K562 (cell line): Measurements from ENCODE around the gene NR1I3. TPM values are rescaled to one million over a fixed set of nuclear protein-coding genes. Genes with fewer than 3 reads are reported as not detected.

Experiments
- ATAC-seq: fragments of 200-7000 bp; cut with Tn5 transposase; 3 replicates; pipeline ENCODE4 v1.9.1; 2020; ENCODE audit warnings: moderate library complexity
- BruUV-seq: library from RNA; stranded (reverse); fragments of 400-500 nt; replicated peaks from 2 replicates; lab custom pipeline; 2021; lab: Mats Ljungman, UMichigan
- CTCF ChIA-PET: fragments of 300-600 bp; formaldehyde crosslinking; extraction: SDS; loops from one replicate; lab custom pipeline; 2021; ENCODE audit warnings: low intra/inter-chr PET ratio; lab: Yijun Ruan, JAX
- POLR2A ChIA-PET: fragments of 300-600, 350-650 bp; sonication (Branson Sonifier 250); formaldehyde crosslinking; extraction: SDS; loops from one replicate; lab custom pipeline; 2021; ENCODE audit warnings: antibody characterized with exemption, inconsistent platforms; lab: Yijun Ruan, JAX
- DNase-seq, 4 experiments: peaks; one replicate each; pipeline versions ENCODE4 v3.0.0 to v3.0.0-alpha.2; 2011 to 2018; ENCODE audit warnings: low spot score in 3 of 4, mixed read lengths in 3 of 4; ENCODE audit errors: extremely low read depth in 1 of 4
- FAIRE-seq: peaks from 2 replicates; lab custom pipeline; 2011; peaks lifted over from hg19 to GRCh38; lab: Jason Lieb, UNC
- H2AFZ ChIP-seq: 2 replicates; pipeline ENCODE4 v1.6.0; 2011; ENCODE audit warnings: low read depth, low read length, control low read depth, inconsistent platforms
- H3K27ac ChIP-seq: fragments of 200-600 bp; 3 replicates; pipeline ENCODE4 v1.8.0; 2011; ENCODE audit warnings: low read depth, mild to moderate bottlenecking, control low read depth, inconsistent platforms, low read length, moderate library complexity, mixed read lengths; ENCODE audit errors: extremely low read depth
- H3K27me3 ChIP-seq, 2 experiments: fragments of 300-600 bp in 1 of 2; 2 replicates in 1 of 2; 3 replicates in 1 of 2; pipeline versions ENCODE4 v1.6.0 to v1.8.0; 2011; ENCODE audit warnings: inconsistent platforms in 2 of 2, low read length in 2 of 2, mild to moderate bottlenecking in 1 of 2, mixed read lengths in 1 of 2, moderate library complexity in 1 of 2; ENCODE audit not compliant: control insufficient read depth in 2 of 2, insufficient read depth in 2 of 2
- H3K36me3 ChIP-seq: fragments of 300-600 bp; 3 replicates; pipeline ENCODE4 v1.8.0; 2011; ENCODE audit warnings: mild to moderate bottlenecking, low read length, inconsistent platforms; ENCODE audit not compliant: control insufficient read depth, insufficient read depth
- H3K4me1 ChIP-seq, 2 experiments: fragments of 200-600 bp in 1 of 2; replicated peaks in 1 of 2; 2 replicates in 1 of 2; 3 replicates in 1 of 2; pipeline versions ENCODE4 v1.5.1 to v1.8.0; 2011; ENCODE audit warnings: inconsistent platforms in 2 of 2, low read length in 2 of 2, mild to moderate bottlenecking in 1 of 2, mixed read lengths in 1 of 2, moderate library complexity in 1 of 2; ENCODE audit not compliant: control insufficient read depth in 2 of 2, insufficient read depth in 2 of 2
- H3K4me2 ChIP-seq: 2 replicates; pipeline ENCODE4 v1.6.1; 2011; ENCODE audit warnings: low read length, control low read depth, inconsistent platforms, mixed read lengths; ENCODE audit not compliant: insufficient read depth
- H3K4me3 ChIP-seq: fragments of 200-600 bp; sonication (generic), shearing (Covaris generic); 2 replicates; pipeline ENCODE4 v1.5.1; 2016; ENCODE audit warnings: control low read depth, inconsistent platforms
- H3K79me2 ChIP-seq: fragments of 200-600 bp; 3 replicates; pipeline ENCODE4 v1.8.0; 2011; ENCODE audit warnings: low read length, inconsistent platforms; ENCODE audit not compliant: control insufficient read depth, insufficient read depth
- H3K9ac ChIP-seq, 2 experiments: 2 replicates each; pipeline versions ENCODE4 v1.6.0 to v1.6.1; 2011; ENCODE audit warnings: low read depth in 2 of 2, low read length in 2 of 2, control low read depth in 1 of 2, inconsistent platforms in 1 of 2, mild to moderate bottlenecking in 1 of 2, mixed read lengths in 1 of 2; ENCODE audit not compliant: insufficient read depth in 1 of 2
- H3K9me1 ChIP-seq: one replicate; pipeline ENCODE4 v1.6.0; 2011; ENCODE audit warnings: inconsistent platforms, mild to moderate bottlenecking, low read length, moderate library complexity; ENCODE audit not compliant: control insufficient read depth, insufficient read depth
- H3K9me3 ChIP-seq: replicated peaks from 2 replicates; pipeline ENCODE4 v1.5.1; 2011; ENCODE audit warnings: low read depth, low read length, inconsistent platforms; ENCODE audit not compliant: control insufficient read depth, insufficient read depth
- H4K20me1 ChIP-seq: replicated peaks from 2 replicates; pipeline ENCODE4 v1.6.1; 2011; ENCODE audit warnings: low read length, inconsistent platforms, mixed read lengths; ENCODE audit not compliant: control insufficient read depth, insufficient read depth
- ARID2 ChIP-seq: fragments of 450-650 bp; IDR thresholded peaks from 2 replicates; pipeline ENCODE4 v1.6.1; 2017; ENCODE audit warnings: antibody characterized with exemption, mild to moderate bottlenecking
- BCOR ChIP-seq: fragments of 450-650 bp; IDR thresholded peaks from 2 replicates; pipeline ENCODE4 v1.6.1; 2016
- CEBPG ChIP-seq, 3 experiments: fragments of 200-800 bp in 1 of 3; sonication (Bioruptor generic) in 1 of 3; sonication (generic) in 1 of 3; formaldehyde crosslinking in 1 of 3; IDR thresholded peaks in 2 of 3; conservative IDR thresholded peaks in 1 of 3; 2 replicates each; pipeline versions ENCODE4 v1.6.1 to v1.8.0; 2016 to 2022; ENCODE audit warnings: missing compliant biosample characterization in 2 of 3, missing genetic modification characterization in 2 of 3, mild to moderate bottlenecking in 1 of 3, missing genetic modification reagents in 1 of 3
- CHD2 ChIP-seq: IDR thresholded peaks from 2 replicates; pipeline ENCODE4 v1.6.1; 2011; ENCODE audit warnings: low read depth, low read length
- HDAC2 ChIP-seq: fragments of 450-650 bp; IDR thresholded peaks from 2 replicates; pipeline ENCODE4 v1.6.1; 2016; ENCODE audit warnings: mild to moderate bottlenecking
- IFI16 ChIP-seq: fragments of 250-450 bp; sonication (Bioruptor Pico); IDR thresholded peaks from 2 replicates; pipeline ENCODE4 v2.1.2; 2022; ENCODE audit warnings: mild to moderate bottlenecking, inconsistent platforms
- MAZ ChIP-seq, 2 experiments: fragments of 450-650 bp in 1 of 2; sonication (generic) in 1 of 2; formaldehyde crosslinking; IDR thresholded peaks in 1 of 2; conservative IDR thresholded peaks in 1 of 2; 2 replicates each; pipeline versions ENCODE4 v1.4.0 to v1.5.0; 2020; ENCODE audit warnings: mild to moderate bottlenecking in 1 of 2, missing genetic modification reagents in 1 of 2
- POLR2A ChIP-seq: fragments of 450-650 bp; conservative IDR thresholded peaks from 2 replicates; pipeline ENCODE4 v1.6.1; 2016
- RFX7 ChIP-seq: fragments of 250-450 bp; sonication (Bioruptor Pico); IDR thresholded peaks from 2 replicates; pipeline ENCODE4 v1.5.1; 2021; ENCODE audit warnings: mild to moderate bottlenecking
- RUNX1 ChIP-seq: sonication (generic); IDR thresholded peaks from 2 replicates; pipeline ENCODE4 v1.6.1; 2016; ENCODE audit warnings: antibody characterized with exemption, low read depth
- SNIP1 ChIP-seq: fragments of 450-650 bp; IDR thresholded peaks from 2 replicates; pipeline ENCODE4 v1.7.1; 2017; ENCODE audit warnings: low read depth, mild to moderate bottlenecking
- TCF15 ChIP-seq: fragments of 250-450 bp; sonication (Bioruptor Pico); IDR thresholded peaks from 2 replicates; pipeline ENCODE4 v1.8.0; 2022; ENCODE audit warnings: moderate library complexity, mild to moderate bottlenecking, inconsistent platforms
- TCFL5 ChIP-seq: fragments of 250-450 bp; sonication (Bioruptor Pico); conservative IDR thresholded peaks from 2 replicates; pipeline ENCODE4 v1.6.1; 2021; ENCODE audit warnings: mild to moderate bottlenecking, moderate library complexity, matching md5 sums
- ZFX ChIP-seq: sonication (generic); formaldehyde crosslinking; IDR thresholded peaks from 2 replicates; pipeline ENCODE4 v1.8.0; 2022; ENCODE audit warnings: mild to moderate bottlenecking, missing genetic modification reagents, moderate library complexity
- ZNF232 ChIP-seq: sonication (generic); formaldehyde crosslinking; IDR thresholded peaks from 2 replicates; pipeline ENCODE4 v1.8.0; 2022; ENCODE audit warnings: mild to moderate bottlenecking, missing genetic modification reagents
- ZNF347 ChIP-seq: fragments of 450-650 bp; formaldehyde crosslinking; IDR thresholded peaks from 2 replicates; pipeline ENCODE4 v1.4.0; 2020; ENCODE audit warnings: low read depth, mild to moderate bottlenecking, moderate library complexity
- ZNF668 ChIP-seq: fragments of 250-450 bp; sonication (Bioruptor Pico); IDR thresholded peaks from 2 replicates; pipeline ENCODE4 v1.8.0; 2022; ENCODE audit warnings: mild to moderate bottlenecking, inconsistent platforms
- WGBS: fragments of 100-300 bp; shearing (Covaris generic); methylation state at CpG from one replicate; pipeline ENCODE4 v1.1.6; 2016; ENCODE audit warnings: low coverage, mixed read lengths; ENCODE audit not compliant: insufficient coverage; ENCODE audit errors: missing lambda C conversion rate; 5-methylcytosine and 5-hydroxymethylcytosine counted together
- in situ Hi-C: fragments of 300-500 bp; cut with MboI; formaldehyde crosslinking; loops from 4 replicates; pipeline ENCODE4 v1.15.0; 2018; ENCODE audit warnings: inconsistent platforms, mixed read lengths
- intact Hi-C: fragments of 100-400 bp; cut with micrococcal nuclease; formaldehyde crosslinking; loops from 2 replicates; pipeline ENCODE4 v1.14.2; 2022
- polyA plus RNA-seq, 8 experiments: library from polyadenylated mRNA; depleted of rRNA in 4 of 8; stranded (reverse) in 5 of 8; unstranded in 3 of 8; fragments of >200 nt; fragmentation: Nextera tagmentation in 2 of 8; fragmentation: Illumina TruSeq in 1 of 8; extraction: Ambion mirVana in 2 of 8; extraction: Trizol in 1 of 8; gene quantifications; 2 replicates each; pipeline versions ENCODE4 v1.2.1 to v1.2.3, GENCODE V29; 2011 to 2014; ENCODE audit warnings: inconsistent platforms in 1 of 8, missing spikeins in 1 of 8
- total RNA-seq, 7 experiments: library from RNA; depleted of rRNA in 6 of 7; stranded (reverse); fragments of >200 nt in 6 of 7; fragmentation: Illumina TruSeq in 2 of 7; extraction: Trizol in 2 of 7; gene quantifications; 2 replicates each; pipeline versions ENCODE4 v1.2.1 to v1.2.3, GENCODE V29; 2011 to 2021; ENCODE audit warnings: low replicate concordance in 1 of 7
- TF ChIP-seq, protein P1 (sequence below), 2 experiments: fragments of 250-450 bp in 1 of 2; fragments of 450-650 bp in 1 of 2; sonication (Bioruptor Pico) in 1 of 2; IDR thresholded peaks; 2 replicates each; pipeline versions ENCODE4 v1.6.1 to v1.8.0; 2016 to 2021; ENCODE audit warnings: mild to moderate bottlenecking in 2 of 2, moderate library complexity in 2 of 2, missing compliant biosample characterization in 1 of 2, missing genetic modification characterization in 1 of 2
- TF ChIP-seq, protein P2 (sequence below), 2 experiments: fragments of 150-350 bp in 1 of 2; IDR thresholded peaks; 2 replicates each; pipeline ENCODE4 v1.6.1; 2012 to 2016; ENCODE audit warnings: low read depth in 2 of 2, low read length in 2 of 2, mild to moderate bottlenecking in 1 of 2, moderate library complexity in 1 of 2

The NR1I3 gene
- total and polyA plus RNA-seq, 9 of the 15 experiments (the other 6 are each of a cell fraction or from before 2014, with no cell fraction given), result 0.11 TPM; not detected in 8

DNA sequence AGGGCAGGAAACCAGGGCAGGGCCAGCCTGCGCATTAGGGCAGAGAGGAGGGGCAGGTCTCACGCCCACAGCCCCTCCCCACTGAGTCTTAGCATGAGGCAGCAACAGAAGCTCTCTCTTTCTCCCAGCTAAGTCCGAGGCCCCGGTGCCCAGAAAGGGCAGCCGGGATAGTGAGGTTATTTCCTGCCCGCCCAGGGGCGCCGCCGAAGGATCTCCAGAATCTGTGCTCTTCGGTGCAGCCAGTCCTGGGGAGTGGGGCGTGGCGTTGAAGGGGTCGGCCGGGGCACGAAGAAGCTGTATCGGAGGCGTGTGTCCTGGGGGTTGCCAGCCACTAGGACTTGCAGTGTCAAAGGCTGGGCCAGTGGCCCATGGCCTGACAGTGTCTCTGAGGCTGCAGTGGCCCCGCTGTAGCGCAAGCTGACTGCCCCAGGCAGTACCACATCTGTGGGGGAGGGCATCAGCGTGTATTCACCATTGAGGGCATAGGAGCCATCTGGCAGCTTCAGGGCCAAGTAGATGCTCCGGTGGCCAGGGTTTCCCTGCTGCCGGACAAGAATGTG, 47.0 kb downstream of the NR1I3 start:
- H2AFZ ChIP-seq, result no peak overlapping the region
- no peaks in the 10 kb centered on the region for H3K9me1 ChIP-seq
- ATAC-seq, result no peak
- H3K4me3 ChIP-seq, result no peak overlapping the region
- in situ Hi-C loops (no loop called here), intact Hi-C loops (no loop called here)
- CTCF ChIA-PET, result no interaction called here
- no peaks in the 10 kb centered on the region for H4K20me1 ChIP-seq
- no peak for DNase-seq
- no peaks in the 10 kb centered on the region for H3K79me2 ChIP-seq
- peaks cover 23 to 27% of the 10 kb centered on the region in 2 experiments for H3K4me1 ChIP-seq
- no peak overlapping the region for H3K27ac ChIP-seq
- 69% methylated on average over 19 of the region's 22 CpGs for WGBS
- no TSS peak for BruUV-seq
- H3K27me3 ChIP-seq, result no peaks in the 10 kb centered on the region
- H3K4me2 ChIP-seq, result no peak overlapping the region
- POLR2A ChIA-PET, result interaction anchor here (0.7 to 1.8 kb wide), 8 partner anchors 9 to 784 kb away, joined by 3 to 8 read pairs (median 3); partner anchors contain the start of genes B4GALT3, NDUFS2 and SDHC
- no peaks in the 10 kb centered on the region for H3K36me3 ChIP-seq
- FAIRE-seq, result no peak
- no peaks in the 10 kb centered on the region for H3K9me3 ChIP-seq
- H3K9ac ChIP-seq, result peak overlapping the region in 1 of 2 experiments; percentile 53; a peak in 2 of 4 replicates
- TF ChIP-seq, protein P1, sequence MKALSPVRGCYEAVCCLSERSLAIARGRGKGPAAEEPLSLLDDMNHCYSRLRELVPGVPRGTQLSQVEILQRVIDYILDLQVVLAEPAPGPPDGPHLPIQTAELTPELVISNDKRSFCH (CRISPR knock-in tag; IDR thresholded peaks at IDR 0.05), result no peak
- TF ChIP-seq, protein P1 (tag; IDR thresholded peaks at IDR 0.05), result no peak
- TF ChIP-seq MAZ (CRISPR knock-in tag; conservative IDR thresholded peaks at IDR 0.05 in 1 of 2, IDR thresholded peaks at IDR 0.05 in 1 of 2) (no peak), RFX7 (CRISPR knock-in tag) (no peak), ZNF347 (CRISPR knock-in tag) (no peak), RUNX1 (no peak), SNIP1 (no peak), CEBPG (CRISPR knock-in tag; IDR thresholded peaks at IDR 0.05) (no peak), CEBPG (tag; conservative IDR thresholded peaks at IDR 0.05 in 1 of 2, IDR thresholded peaks at IDR 0.05 in 1 of 2) (no peak), CHD2 (no peak), TCFL5 (CRISPR knock-in tag) (no peak), TCF15 (CRISPR knock-in tag) (no peak), ZNF232 (no peak), HDAC2 (no peak), IFI16 (CRISPR knock-in tag) (no peak), ZNF668 (CRISPR knock-in tag) (no peak), ZFX (no peak), BCOR (no peak), ARID2 (no peak), POLR2A (no peak)
- TF ChIP-seq, protein P2, sequence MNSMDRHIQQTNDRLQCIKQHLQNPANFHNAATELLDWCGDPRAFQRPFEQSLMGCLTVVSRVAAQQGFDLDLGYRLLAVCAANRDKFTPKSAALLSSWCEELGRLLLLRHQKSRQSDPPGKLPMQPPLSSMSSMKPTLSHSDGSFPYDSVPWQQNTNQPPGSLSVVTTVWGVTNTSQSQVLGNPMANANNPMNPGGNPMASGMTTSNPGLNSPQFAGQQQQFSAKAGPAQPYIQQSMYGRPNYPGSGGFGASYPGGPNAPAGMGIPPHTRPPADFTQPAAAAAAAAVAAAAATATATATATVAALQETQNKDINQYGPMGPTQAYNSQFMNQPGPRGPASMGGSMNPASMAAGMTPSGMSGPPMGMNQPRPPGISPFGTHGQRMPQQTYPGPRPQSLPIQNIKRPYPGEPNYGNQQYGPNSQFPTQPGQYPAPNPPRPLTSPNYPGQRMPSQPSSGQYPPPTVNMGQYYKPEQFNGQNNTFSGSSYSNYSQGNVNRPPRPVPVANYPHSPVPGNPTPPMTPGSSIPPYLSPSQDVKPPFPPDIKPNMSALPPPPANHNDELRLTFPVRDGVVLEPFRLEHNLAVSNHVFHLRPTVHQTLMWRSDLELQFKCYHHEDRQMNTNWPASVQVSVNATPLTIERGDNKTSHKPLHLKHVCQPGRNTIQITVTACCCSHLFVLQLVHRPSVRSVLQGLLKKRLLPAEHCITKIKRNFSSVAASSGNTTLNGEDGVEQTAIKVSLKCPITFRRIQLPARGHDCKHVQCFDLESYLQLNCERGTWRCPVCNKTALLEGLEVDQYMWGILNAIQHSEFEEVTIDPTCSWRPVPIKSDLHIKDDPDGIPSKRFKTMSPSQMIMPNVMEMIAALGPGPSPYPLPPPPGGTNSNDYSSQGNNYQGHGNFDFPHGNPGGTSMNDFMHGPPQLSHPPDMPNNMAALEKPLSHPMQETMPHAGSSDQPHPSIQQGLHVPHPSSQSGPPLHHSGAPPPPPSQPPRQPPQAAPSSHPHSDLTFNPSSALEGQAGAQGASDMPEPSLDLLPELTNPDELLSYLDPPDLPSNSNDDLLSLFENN (IDR thresholded peaks at IDR 0.05; ENCODE audit: low read depth in 2 of 2, low read length in 2 of 2), result no peak
